Fibroblast of villous mesenchyme (primary cell): ENCODE data around the gene NFATC2IP. TPM values are rescaled to one million over a fixed set of nuclear protein-coding genes. Genes with fewer than 3 reads are reported as not detected.

Experiments
- DNase-seq: peaks from one replicate; pipeline ENCODE4 v3.0.0-alpha.2; 2010; ENCODE audit warnings: low read depth
- H3K4me3 ChIP-seq: 2 replicates; pipeline ENCODE4 v1.5.1; 2011; ENCODE audit warnings: low read depth, mild to moderate bottlenecking, low read length
- CTCF ChIP-seq: IDR thresholded peaks from 2 replicates; pipeline ENCODE4 v1.5.1; 2012; ENCODE audit warnings: low read depth, mild to moderate bottlenecking, low read length; ENCODE audit not compliant: insufficient read depth
- total RNA-seq: library from RNA; depleted of rRNA; stranded (reverse); fragments of >200 nt; gene quantifications from 2 replicates; pipeline ENCODE4 v1.2.3, GENCODE V29; 2012

NFATC2IP gene
- total RNA-seq, 1 donor: 30.7 TPM

GRCh38 chr16:28943281-28943680 is 7.5 kb upstream of the NFATC2IP start:
- no peak overlapping the region for H3K4me3 ChIP-seq
- DNase-seq: no peak
- no peak for TF ChIP-seq CTCF

GRCh38 chr16:28946681-28947080 is 4.1 kb upstream of the NFATC2IP start:
- H3K4me3 ChIP-seq: no peak overlapping the region
- DNase-seq: no peak
- TF ChIP-seq CTCF: no peak

- no peak for TF ChIP-seq CTCF
- DNase-seq: peak; percentile 10
- peak overlapping the region; percentile 87 for H3K4me3 ChIP-seq
Measured at GRCh38 chr16:28951410-28951943, 740 bp downstream of the NFATC2IP start.

- TF ChIP-seq CTCF: no peak
- DNase-seq: no peak
Measured at GRCh38 chr16:28958216-28958615, 7.5 kb downstream of the NFATC2IP start.

GRCh38 chr16:28958836-28959235 is 8.1 kb downstream of the NFATC2IP start:
- TF ChIP-seq CTCF: no peak
- no peak overlapping the region for H3K4me3 ChIP-seq
- no peak for DNase-seq

More at GRCh38 chr16:28958216-28958615, 7.5 kb downstream of the NFATC2IP start:
- no peak overlapping the region for H3K4me3 ChIP-seq

GRCh38 chr16:28964072-28964471 is 13.3 kb downstream of the NFATC2IP start:
- no peak for DNase-seq
- no peak overlapping the region for H3K4me3 ChIP-seq
- TF ChIP-seq CTCF: no peak

GRCh38 chr16:28964496-28964895 is 13.8 kb downstream of the NFATC2IP start:
- H3K4me3 ChIP-seq: no peak overlapping the region
- DNase-seq: no peak
- TF ChIP-seq CTCF: no peak
